HG03159 (cell line): ENCODE measurements around the gene NHS.

Experiments used
- ATAC-seq: cut with Tn5 transposase; IDR thresholded peaks from one replicate; pipeline ENCODE4 v1.9.1; 2021; ENCODE audit warnings: mild to moderate bottlenecking, moderate library complexity; ENCODE audit not compliant: unreplicated experiment

The NHS gene

GRCh38 chrX:17768997-17769396, 394.0 kb downstream of the NHS start:
- no peak for ATAC-seq

DNA sequence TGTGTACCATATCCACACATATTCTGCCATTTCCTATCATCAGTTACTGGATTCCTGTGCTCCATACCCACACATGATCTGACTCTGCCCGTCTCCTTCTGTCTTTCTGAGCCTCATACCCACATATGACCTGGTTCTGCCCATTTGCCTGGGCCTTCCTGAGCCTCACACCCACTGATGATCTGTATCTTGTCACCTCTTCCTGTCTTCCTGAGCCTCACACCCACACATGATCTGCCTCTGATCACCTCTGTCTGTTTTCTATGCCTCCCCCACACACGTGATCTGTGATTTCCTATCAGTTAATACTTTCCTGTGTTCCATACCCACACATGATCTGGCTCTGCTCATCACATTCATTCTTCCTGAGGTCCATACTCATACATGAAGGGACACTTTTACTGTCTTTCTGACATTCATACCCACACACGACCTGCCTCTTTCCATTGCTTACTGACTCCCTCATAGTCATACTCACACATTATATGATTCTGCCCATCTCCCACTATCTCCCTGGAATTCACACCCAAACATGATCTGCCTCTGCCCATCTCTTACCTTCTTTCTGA, 394.8 kb downstream of the NHS start:
- no peak for ATAC-seq

DNA sequence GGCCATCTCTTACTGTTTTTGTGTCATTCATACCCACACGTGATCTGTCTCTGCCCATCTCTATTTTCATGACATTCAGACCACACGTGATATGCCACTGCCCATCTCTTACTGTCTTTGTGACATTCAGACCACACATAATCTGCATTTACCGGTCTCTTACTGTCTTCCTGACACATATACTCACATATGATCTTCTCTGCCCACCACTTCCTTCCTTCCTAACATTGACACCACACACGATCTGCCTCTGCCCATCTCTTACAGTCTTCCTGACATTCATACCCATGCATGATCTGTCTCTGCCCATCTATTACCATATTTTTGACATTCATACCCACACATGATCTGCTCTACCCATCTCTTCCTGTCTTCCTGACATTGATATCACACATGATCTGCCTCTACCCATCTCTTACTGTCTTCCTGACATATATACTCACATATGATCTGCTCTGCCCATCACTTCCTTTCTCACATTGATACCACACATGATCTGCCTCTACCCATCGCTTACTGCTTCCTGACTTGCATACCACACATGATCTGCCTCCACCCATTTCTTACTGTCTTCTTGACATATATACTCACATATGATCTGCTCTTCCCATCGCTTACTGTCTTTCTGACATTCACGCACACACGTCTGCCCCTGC, 398.3 kb downstream of the NHS start:
- ATAC-seq, result no peak

GRCh38 chrX:17774053-17774452, 399.1 kb downstream of the NHS start:
- no peak for ATAC-seq

GRCh38 chrX:17778997-17779396, 404.0 kb downstream of the NHS start:
- no peak for ATAC-seq

- ATAC-seq, result no peak
Measured at GRCh38 chrX:17779434-17779833, 404.4 kb downstream of the NHS start.
